ENCODE data around the gene CASZ1.

DNA sequence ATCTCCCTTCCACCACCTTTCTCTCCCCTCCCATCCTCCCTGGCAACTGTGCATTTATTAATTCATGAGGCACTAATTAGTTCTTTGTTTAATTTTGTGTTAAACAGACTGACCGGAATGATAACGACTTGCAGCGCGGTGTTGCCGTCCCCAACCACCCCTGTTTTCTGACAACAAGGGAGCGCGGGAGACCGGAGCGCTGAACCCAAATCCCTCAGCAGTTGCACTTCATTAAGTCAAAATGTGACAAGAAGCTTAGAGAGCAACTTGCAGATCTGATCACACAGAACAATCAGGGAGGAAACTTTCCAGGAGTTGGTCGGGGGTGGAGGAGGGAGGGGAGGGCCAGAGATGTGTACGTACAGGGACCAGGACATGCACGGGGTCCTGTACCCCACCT lies 89.2 kb downstream of the CASZ1 start:
- TF ChIP-seq POLR2A (IDR thresholded peaks at IDR 0.05; ENCODE audit: low read length), result no peak
- TF ChIP-seq, protein P1, sequence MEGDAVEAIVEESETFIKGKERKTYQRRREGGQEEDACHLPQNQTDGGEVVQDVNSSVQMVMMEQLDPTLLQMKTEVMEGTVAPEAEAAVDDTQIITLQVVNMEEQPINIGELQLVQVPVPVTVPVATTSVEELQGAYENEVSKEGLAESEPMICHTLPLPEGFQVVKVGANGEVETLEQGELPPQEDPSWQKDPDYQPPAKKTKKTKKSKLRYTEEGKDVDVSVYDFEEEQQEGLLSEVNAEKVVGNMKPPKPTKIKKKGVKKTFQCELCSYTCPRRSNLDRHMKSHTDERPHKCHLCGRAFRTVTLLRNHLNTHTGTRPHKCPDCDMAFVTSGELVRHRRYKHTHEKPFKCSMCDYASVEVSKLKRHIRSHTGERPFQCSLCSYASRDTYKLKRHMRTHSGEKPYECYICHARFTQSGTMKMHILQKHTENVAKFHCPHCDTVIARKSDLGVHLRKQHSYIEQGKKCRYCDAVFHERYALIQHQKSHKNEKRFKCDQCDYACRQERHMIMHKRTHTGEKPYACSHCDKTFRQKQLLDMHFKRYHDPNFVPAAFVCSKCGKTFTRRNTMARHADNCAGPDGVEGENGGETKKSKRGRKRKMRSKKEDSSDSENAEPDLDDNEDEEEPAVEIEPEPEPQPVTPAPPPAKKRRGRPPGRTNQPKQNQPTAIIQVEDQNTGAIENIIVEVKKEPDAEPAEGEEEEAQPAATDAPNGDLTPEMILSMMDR (IDR thresholded peaks at IDR 0.05), result no peak
- TF ChIP-seq, protein P2, sequence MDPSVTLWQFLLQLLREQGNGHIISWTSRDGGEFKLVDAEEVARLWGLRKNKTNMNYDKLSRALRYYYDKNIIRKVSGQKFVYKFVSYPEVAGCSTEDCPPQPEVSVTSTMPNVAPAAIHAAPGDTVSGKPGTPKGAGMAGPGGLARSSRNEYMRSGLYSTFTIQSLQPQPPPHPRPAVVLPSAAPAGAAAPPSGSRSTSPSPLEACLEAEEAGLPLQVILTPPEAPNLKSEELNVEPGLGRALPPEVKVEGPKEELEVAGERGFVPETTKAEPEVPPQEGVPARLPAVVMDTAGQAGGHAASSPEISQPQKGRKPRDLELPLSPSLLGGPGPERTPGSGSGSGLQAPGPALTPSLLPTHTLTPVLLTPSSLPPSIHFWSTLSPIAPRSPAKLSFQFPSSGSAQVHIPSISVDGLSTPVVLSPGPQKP (IDR thresholded peaks at IDR 0.05; ENCODE audit: low read depth, low read length), result no peak
- TF ChIP-seq, protein P3, sequence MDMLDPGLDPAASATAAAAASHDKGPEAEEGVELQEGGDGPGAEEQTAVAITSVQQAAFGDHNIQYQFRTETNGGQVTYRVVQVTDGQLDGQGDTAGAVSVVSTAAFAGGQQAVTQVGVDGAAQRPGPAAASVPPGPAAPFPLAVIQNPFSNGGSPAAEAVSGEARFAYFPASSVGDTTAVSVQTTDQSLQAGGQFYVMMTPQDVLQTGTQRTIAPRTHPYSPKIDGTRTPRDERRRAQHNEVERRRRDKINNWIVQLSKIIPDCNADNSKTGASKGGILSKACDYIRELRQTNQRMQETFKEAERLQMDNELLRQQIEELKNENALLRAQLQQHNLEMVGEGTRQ (IDR thresholded peaks at IDR 0.05), result no peak
- TF ChIP-seq ESRRA (IDR thresholded peaks at IDR 0.05; ENCODE audit: borderline replicate concordance, low read length), result no peak
- no peak for TF ChIP-seq EHMT2 (IDR thresholded peaks at IDR 0.05; ENCODE audit: low read depth)
- no peak for TF ChIP-seq PHF8 (IDR thresholded peaks at IDR 0.05; ENCODE audit: borderline replicate concordance, low read depth)
- no peak for TF ChIP-seq FOXS1 (CRISPR knock-in tag; IDR thresholded peaks at IDR 0.05)
- TF ChIP-seq, protein P4, sequence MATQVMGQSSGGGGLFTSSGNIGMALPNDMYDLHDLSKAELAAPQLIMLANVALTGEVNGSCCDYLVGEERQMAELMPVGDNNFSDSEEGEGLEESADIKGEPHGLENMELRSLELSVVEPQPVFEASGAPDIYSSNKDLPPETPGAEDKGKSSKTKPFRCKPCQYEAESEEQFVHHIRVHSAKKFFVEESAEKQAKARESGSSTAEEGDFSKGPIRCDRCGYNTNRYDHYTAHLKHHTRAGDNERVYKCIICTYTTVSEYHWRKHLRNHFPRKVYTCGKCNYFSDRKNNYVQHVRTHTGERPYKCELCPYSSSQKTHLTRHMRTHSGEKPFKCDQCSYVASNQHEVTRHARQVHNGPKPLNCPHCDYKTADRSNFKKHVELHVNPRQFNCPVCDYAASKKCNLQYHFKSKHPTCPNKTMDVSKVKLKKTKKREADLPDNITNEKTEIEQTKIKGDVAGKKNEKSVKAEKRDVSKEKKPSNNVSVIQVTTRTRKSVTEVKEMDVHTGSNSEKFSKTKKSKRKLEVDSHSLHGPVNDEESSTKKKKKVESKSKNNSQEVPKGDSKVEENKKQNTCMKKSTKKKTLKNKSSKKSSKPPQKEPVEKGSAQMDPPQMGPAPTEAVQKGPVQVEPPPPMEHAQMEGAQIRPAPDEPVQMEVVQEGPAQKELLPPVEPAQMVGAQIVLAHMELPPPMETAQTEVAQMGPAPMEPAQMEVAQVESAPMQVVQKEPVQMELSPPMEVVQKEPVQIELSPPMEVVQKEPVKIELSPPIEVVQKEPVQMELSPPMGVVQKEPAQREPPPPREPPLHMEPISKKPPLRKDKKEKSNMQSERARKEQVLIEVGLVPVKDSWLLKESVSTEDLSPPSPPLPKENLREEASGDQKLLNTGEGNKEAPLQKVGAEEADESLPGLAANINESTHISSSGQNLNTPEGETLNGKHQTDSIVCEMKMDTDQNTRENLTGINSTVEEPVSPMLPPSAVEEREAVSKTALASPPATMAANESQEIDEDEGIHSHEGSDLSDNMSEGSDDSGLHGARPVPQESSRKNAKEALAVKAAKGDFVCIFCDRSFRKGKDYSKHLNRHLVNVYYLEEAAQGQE (IDR thresholded peaks at IDR 0.05), result no peak
- TF ChIP-seq CHD4 (IDR thresholded peaks at IDR 0.05; ENCODE audit: borderline replicate concordance), result no peak
